Naive thymus-derived CD4-positive, alpha-beta T cell (primary cell): ENCODE data around the gene IL1RL2. TPM values are rescaled to one million over a fixed set of nuclear protein-coding genes. Genes with fewer than 3 reads are reported as not detected.
A peak's percentile ranks its signal among the peaks of the same experiment; 100 is the strongest.

Experiments
- ATAC-seq: fragments of 150-1000 bp; cut with Tn5 transposase; 2 replicates; pipeline ENCODE4 v1.10.0; 2021; ENCODE audit warnings: mild to moderate bottlenecking, moderate library complexity
- CTCF ChIA-PET: fragments of 350-600 bp; sonication (Branson Sonifier 250); formaldehyde crosslinking; loops from one replicate; lab custom pipeline; 2021; ENCODE audit warnings: antibody characterized with exemption; lab: Charles Lee
- POLR2A ChIA-PET: fragments of 350-600 bp; sonication (Branson Sonifier 250); formaldehyde crosslinking; loops from one replicate; lab custom pipeline; 2021; ENCODE audit warnings: antibody characterized with exemption, inconsistent platforms; lab: Charles Lee
- DNase-seq, 9 donors: peaks; one replicate each; pipeline versions ENCODE4 v3.0.0 to v3.0.0-alpha.2; 2020 to 2022; ENCODE audit warnings: mixed read lengths in 1 of 9
- H3K27ac ChIP-seq: one replicate; pipeline ENCODE4 v1.7.0; 2013; ENCODE audit warnings: mild to moderate bottlenecking, low read depth, low read length, moderate library complexity
- H3K27me3 ChIP-seq, 2 donors: one replicate each; pipeline ENCODE4 v1.7.0; 2013; ENCODE audit warnings: low read length in 2 of 2, mild to moderate bottlenecking in 2 of 2, moderate library complexity in 2 of 2; ENCODE audit not compliant: control insufficient read depth in 2 of 2, insufficient read depth in 2 of 2
- H3K36me3 ChIP-seq, 3 experiments: 1 replicate in 2 of 3; 2 replicates in 1 of 3; pipeline ENCODE4 v1.7.0; 2013; ENCODE audit warnings: low read length in 3 of 3, mild to moderate bottlenecking in 3 of 3, moderate library complexity in 1 of 3; ENCODE audit not compliant: insufficient read depth in 3 of 3, control insufficient read depth in 2 of 3
- H3K4me1 ChIP-seq, 2 donors: one replicate each; pipeline ENCODE4 v1.7.0; 2013; ENCODE audit warnings: low read length in 2 of 2, mild to moderate bottlenecking in 2 of 2, moderate library complexity in 1 of 2; ENCODE audit not compliant: control insufficient read depth in 2 of 2, insufficient read depth in 2 of 2
- H3K4me3 ChIP-seq: 2 replicates; pipeline ENCODE4 v1.7.0; 2013; ENCODE audit warnings: mild to moderate bottlenecking, low read length
- H3K9me3 ChIP-seq, 3 experiments: 1 replicate in 2 of 3; 2 replicates in 1 of 3; pipeline ENCODE4 v1.7.0; 2013; ENCODE audit warnings: low read length in 3 of 3; ENCODE audit not compliant: control insufficient read depth in 2 of 3
- H3K27ac Mint-ChIP-seq, 9 donors: one replicate each; pipeline ENCODE4 v1.8.0; 2020 to 2022; ENCODE audit warnings: mixed read lengths in 9 of 9, mild to moderate bottlenecking in 8 of 9, moderate library complexity in 5 of 9, inconsistent platforms in 2 of 9
- H3K27me3 Mint-ChIP-seq, 5 donors: one replicate each; pipeline ENCODE4 v1.8.0; 2021 to 2022; ENCODE audit warnings: mixed read lengths in 5 of 5, mild to moderate bottlenecking in 1 of 5
- H3K36me3 Mint-ChIP-seq, 5 donors: one replicate each; pipeline ENCODE4 v1.8.0; 2020 to 2022; ENCODE audit warnings: mixed read lengths in 5 of 5, mild to moderate bottlenecking in 3 of 5, inconsistent platforms in 1 of 5
- H3K4me1 Mint-ChIP-seq, 7 donors: one replicate each; pipeline ENCODE4 v1.8.0; 2020 to 2022; ENCODE audit warnings: mixed read lengths in 7 of 7, mild to moderate bottlenecking in 3 of 7, inconsistent platforms in 1 of 7
- H3K4me3 Mint-ChIP-seq, 10 donors: one replicate each; pipeline ENCODE4 v1.8.0; 2020 to 2022; ENCODE audit warnings: mild to moderate bottlenecking in 10 of 10, mixed read lengths in 10 of 10, moderate library complexity in 6 of 10, inconsistent platforms in 2 of 10
- H3K9me3 Mint-ChIP-seq, 11 donors: one replicate each; pipeline ENCODE4 v1.8.0; 2020 to 2022; ENCODE audit warnings: mixed read lengths in 11 of 11, mild to moderate bottlenecking in 4 of 11, inconsistent platforms in 1 of 11, moderate library complexity in 1 of 11
- intact Hi-C, 2 donors: fragments of 100-400 bp; cut with micrococcal nuclease; formaldehyde crosslinking; loops; one replicate each; pipeline ENCODE4 v1.15.1; 2023
- polyA plus RNA-seq, 2 donors: library from polyadenylated mRNA; unstranded; fragments of 300-500 nt; fragmentation: Illumina TruSeq; gene quantifications; one replicate each; pipeline ENCODE4 v1.2.3, GENCODE V29; 2021
- total RNA-seq, 6 experiments: library from RNA in 5 of 6; stranded (reverse) in 5 of 6; gene quantifications; 1 replicate in 5 of 6; 2 replicates in 1 of 6; pipeline ENCODE4 v1.2.3 and lab custom pipeline; 2021 to 2026

The IL1RL2 gene
- total and polyA plus RNA-seq, 7 experiments from 2014 or later, result 0.15 to 0.21 TPM; not detected in 5

DNA sequence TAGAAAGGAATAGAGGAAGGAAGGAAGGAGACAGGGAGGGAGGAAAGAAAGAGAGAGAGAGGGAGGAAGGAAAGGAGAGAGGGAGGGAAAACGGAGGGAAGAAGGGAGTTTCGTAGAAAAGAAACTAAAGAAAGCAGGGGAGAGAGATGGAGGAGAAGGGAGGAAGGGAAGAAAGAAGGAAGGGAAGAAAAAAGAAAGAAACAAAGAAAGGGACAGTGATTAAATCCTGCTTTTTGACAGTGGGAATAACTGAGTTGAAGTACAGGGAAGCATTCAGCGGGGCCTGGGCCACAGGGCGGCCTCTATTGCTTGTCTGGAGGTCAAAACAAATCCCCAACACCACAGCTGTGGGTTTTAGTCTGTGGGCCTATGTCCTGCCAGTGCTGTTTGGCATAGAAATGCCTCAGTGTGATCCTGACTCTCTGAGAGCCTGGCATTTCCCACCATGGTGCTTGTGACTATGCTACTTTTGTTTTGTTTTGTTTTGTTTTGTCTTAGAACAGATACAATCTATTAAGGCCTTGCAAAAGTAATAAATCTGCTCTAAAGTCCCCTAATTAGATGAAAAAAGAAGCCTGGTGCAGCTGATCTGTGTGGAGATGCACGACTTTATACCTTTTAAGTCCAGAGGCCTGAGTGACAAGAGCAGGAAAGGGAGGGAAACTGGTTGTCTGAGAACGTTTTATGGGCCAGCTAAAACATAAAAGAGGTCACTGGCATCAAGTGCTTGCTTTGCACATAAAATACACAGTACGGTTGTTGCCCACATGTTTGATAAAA is 40.0 kb downstream of the IL1RL2 start:
- peaks cover 0 to 8% (median 0%) of the 10 kb centered on the region in 11 donors for H3K9me3 Mint-ChIP-seq
- Histone ChIP-seq H3K36me3 (no peaks in the 10 kb centered on the region), H3K4me1 (peaks cover 3 to 7% of the 10 kb centered on the region in 2 donors), H3K9me3 (no peaks in the 10 kb centered on the region), H3K4me3 (no peak overlapping the region), H3K27ac (no peak overlapping the region), H3K27me3 (no peaks in the 10 kb centered on the region)
- DNase-seq, result no peak
- H3K4me1 Mint-ChIP-seq, result peaks cover 10 to 51% (median 13%) of the 10 kb centered on the region in 7 donors
- peaks cover 0 to 24% (median 0%) of the 10 kb centered on the region in 5 donors for H3K36me3 Mint-ChIP-seq
- peak overlapping the region in 4 of 9 donors; percentile 42 to 85 (median 65) for H3K27ac Mint-ChIP-seq
- peak overlapping the region in 1 of 10 donors; percentile 31 for H3K4me3 Mint-ChIP-seq
- CTCF ChIA-PET, result interaction anchor here (0.5 kb wide), 1 partner anchor 1042 kb away, joined by 3 read pairs; no protein-coding TSS in a partner anchor
- POLR2A ChIA-PET, result no interaction called here
- peaks cover 0 to 9% (median 0%) of the 10 kb centered on the region in 5 donors for H3K27me3 Mint-ChIP-seq
- intact Hi-C loops, result no loop called here
- no peak for ATAC-seq

DNA sequence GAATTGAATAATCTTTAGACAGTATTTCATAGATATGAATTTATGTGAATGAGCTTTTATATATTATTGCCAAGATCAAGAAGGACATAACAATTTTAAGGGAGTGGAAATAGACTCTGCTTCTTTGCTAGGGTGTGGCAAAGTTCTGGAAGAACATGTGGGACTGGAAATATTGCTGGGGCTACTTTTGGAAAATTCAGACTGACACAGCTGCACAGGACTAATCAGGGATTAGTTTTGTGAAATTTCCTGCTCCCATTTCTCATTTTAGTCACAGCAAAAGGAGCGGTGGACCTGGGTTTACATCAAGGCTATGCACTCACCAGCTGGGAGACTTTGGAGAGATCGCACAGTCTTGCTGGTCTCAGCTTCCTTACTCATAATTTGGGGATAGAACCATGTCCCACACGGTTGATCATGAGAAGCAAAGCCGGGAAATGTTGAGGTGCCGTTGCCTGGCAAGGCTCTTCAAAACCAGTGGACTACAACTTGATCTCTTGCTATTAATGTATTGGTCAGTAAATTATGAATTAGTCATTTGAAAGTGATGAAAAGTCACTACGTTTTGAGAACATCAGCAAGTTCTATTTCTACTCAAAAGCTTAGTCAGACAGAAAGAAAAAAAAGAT is 42.4 kb downstream of the IL1RL2 start:
- ATAC-seq, result no peak

DNA sequence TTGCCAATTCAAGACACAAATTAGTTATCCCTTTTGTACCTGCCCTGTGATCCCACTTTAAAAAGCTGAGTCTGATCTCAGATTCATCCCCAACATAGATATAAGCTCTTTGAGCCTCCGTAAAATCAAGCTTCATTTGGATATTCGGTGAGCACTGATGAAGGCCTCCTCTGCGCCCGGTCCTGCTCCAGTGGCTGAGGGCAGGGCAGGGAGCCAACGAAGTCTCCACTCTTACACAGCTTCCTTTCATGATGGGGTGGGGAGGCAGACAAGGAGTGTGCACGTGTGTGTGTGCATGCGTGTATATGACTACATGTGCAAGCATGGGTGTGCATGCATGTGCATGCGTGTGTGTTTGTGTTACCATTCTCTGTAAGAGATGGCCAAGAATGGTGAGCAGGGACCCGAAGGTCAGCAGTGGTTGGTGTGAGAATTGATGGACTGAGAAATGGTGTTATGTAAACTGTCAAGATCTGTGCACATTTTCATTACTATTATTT is 43.6 kb downstream of the IL1RL2 start:
- Histone ChIP-seq H3K4me1 (peaks cover 3 to 7% of the 10 kb centered on the region in 2 donors), H3K9me3 (no peaks in the 10 kb centered on the region), H3K27me3 (no peaks in the 10 kb centered on the region), H3K4me3 (no peak overlapping the region), H3K27ac (no peak overlapping the region), H3K36me3 (no peaks in the 10 kb centered on the region)
- intact Hi-C loops, result no loop called here
- POLR2A ChIA-PET, result no interaction called here
- DNase-seq, result no peak
- peaks cover 0 to 4% (median 0%) of the 10 kb centered on the region in 5 donors for H3K27me3 Mint-ChIP-seq
- peaks cover 0 to 17% (median 0%) of the 10 kb centered on the region in 5 donors for H3K36me3 Mint-ChIP-seq
- no peak for ATAC-seq
- CTCF ChIA-PET, result interaction anchor here (0.7 to 1.4 kb wide), 3 partner anchors 9 to 11 kb away, joined by 3 to 5 read pairs (median 3); no protein-coding TSS in a partner anchor
- H3K4me3 Mint-ChIP-seq, result peak overlapping the region in 1 of 10 donors; percentile 20
- H3K4me1 Mint-ChIP-seq, result peaks cover 10 to 59% (median 12%) of the 10 kb centered on the region in 7 donors
- no peak overlapping the region for H3K27ac Mint-ChIP-seq
- peaks cover 0 to 2% (median 0%) of the 10 kb centered on the region in 11 donors for H3K9me3 Mint-ChIP-seq

More for the DNA sequence above, 42.4 kb downstream of the IL1RL2 start:
- POLR2A ChIA-PET, result no interaction called here
- peaks cover 0 to 3% (median 0%) of the 10 kb centered on the region in 11 donors for H3K9me3 Mint-ChIP-seq
- H3K27ac Mint-ChIP-seq, result no peak overlapping the region
- no peaks in the 10 kb centered on the region for H3K36me3 ChIP-seq
- H3K27ac ChIP-seq, result no peak overlapping the region
- peaks cover 0 to 19% (median 0%) of the 10 kb centered on the region in 5 donors for H3K36me3 Mint-ChIP-seq
- H3K4me1 ChIP-seq, result peaks cover 3 to 7% of the 10 kb centered on the region in 2 donors
- intact Hi-C loops, result no loop called here
- no peak overlapping the region for H3K4me3 ChIP-seq
- peaks cover 10 to 56% (median 13%) of the 10 kb centered on the region in 7 donors for H3K4me1 Mint-ChIP-seq
- H3K4me3 Mint-ChIP-seq, result no peak overlapping the region
- H3K9me3 ChIP-seq, result no peaks in the 10 kb centered on the region
- CTCF ChIA-PET, result no interaction called here
- no peak for DNase-seq
- H3K27me3 ChIP-seq, result no peaks in the 10 kb centered on the region
- peaks cover 0 to 4% (median 0%) of the 10 kb centered on the region in 5 donors for H3K27me3 Mint-ChIP-seq

DNA sequence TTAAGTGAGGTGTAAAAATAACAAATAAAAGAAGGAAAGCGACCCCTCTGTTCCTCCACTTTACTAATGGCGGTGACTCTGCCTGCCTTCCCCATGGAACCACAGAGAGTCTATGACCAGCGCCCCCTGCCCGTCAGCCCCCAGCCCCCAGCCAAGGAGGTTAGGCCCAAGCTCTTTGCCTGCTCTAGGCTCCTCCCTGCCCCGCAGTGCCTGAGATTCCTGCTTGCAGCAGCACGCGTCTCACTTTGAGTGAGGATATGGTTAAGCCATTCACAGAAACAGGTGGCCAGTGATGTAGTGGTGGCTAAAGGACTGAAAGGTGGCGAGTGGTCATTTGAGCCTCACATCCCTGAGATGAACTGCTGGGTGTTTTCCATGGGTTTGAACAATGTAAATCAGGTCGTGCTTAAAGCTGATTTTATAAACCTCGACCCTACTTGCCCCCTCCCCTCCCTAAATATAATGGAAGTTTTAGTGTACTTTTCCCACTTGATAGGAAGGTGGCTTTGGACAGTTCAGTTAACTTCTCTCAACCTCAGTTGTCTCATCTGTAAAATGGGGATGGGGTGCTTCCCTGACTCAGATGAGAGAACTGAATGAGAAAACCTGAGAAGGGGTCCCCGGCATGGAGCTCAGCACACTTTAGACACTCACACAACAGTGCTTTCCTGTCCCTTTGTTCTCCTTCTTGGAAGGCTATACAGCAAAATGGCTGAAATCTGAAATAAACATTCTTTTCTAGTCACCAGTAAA is 46.5 kb downstream of the IL1RL2 start:
- ChIA-PET CTCF (interaction anchor here (1.1 kb wide), 1 partner anchor 11 kb away, joined by 3 read pairs; no protein-coding TSS in a partner anchor), POLR2A (no interaction called here)
- Mint-ChIP-seq H3K27ac (peak overlapping the region in 2 of 9 donors; percentile 43 to 65), H3K4me1 (peaks cover under 1 to 43% (median 2%) of the 10 kb centered on the region in 7 donors), H3K9me3 (peaks cover 0 to 2% (median 0%) of the 10 kb centered on the region in 11 donors), H3K4me3 (no peak overlapping the region), H3K27me3 (peaks cover 0 to 4% (median 0%) of the 10 kb centered on the region in 5 donors), H3K36me3 (peaks cover 0 to 10% (median 0%) of the 10 kb centered on the region in 5 donors)
- Histone ChIP-seq H3K4me1 (peaks cover 0 to under 1% of the 10 kb centered on the region in 2 donors), H3K27me3 (no peaks in the 10 kb centered on the region), H3K27ac (no peak overlapping the region), H3K4me3 (no peak overlapping the region), H3K36me3 (no peaks in the 10 kb centered on the region), H3K9me3 (no peaks in the 10 kb centered on the region)
- no peak for DNase-seq
- intact Hi-C loops, result no loop called here
- no peak for ATAC-seq

DNA sequence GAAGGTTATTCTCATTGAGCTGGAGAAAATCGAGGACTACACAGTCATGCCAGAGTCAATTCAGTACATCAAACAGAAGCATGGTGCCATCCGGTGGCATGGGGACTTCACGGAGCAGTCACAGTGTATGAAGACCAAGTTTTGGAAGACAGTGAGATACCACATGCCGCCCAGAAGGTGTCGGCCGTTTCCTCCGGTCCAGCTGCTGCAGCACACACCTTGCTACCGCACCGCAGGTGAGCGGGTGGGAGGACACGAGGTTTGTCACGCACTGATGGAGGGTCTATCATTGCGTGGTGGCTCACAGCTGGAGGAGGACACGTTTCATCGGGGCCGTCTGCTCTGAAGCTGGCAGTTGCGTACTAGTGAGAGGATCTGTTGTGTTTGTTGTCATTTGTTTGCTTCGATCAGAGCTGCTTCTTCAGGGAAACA is 48.2 kb downstream of the IL1RL2 start:
- peaks cover 0 to 43% (median 0%) of the 10 kb centered on the region in 7 donors for H3K4me1 Mint-ChIP-seq
- H3K4me1 ChIP-seq, result no peaks in the 10 kb centered on the region
- H3K27ac Mint-ChIP-seq, result peak overlapping the region in 1 of 9 donors; percentile 21
- no peaks in the 10 kb centered on the region for H3K9me3 ChIP-seq
- POLR2A ChIA-PET, result no interaction called here
- no peak overlapping the region for H3K4me3 ChIP-seq
- ATAC-seq, result no peak
- peaks cover 0 to 4% (median 0%) of the 10 kb centered on the region in 5 donors for H3K27me3 Mint-ChIP-seq
- no peak overlapping the region for H3K4me3 Mint-ChIP-seq
- H3K9me3 Mint-ChIP-seq, result peaks cover 0 to 2% (median 0%) of the 10 kb centered on the region in 11 donors
- no peaks in the 10 kb centered on the region for H3K27me3 ChIP-seq
- H3K36me3 ChIP-seq, result no peaks in the 10 kb centered on the region
- DNase-seq, result no peak
- intact Hi-C loops, result loop anchor here in 1 of 2 donors (1.0 kb wide), 1 partner anchor 214 kb away; no protein-coding TSS in a partner anchor
- no peak overlapping the region for H3K27ac ChIP-seq
- H3K36me3 Mint-ChIP-seq, result peaks cover 0 to 8% (median 0%) of the 10 kb centered on the region in 5 donors
- CTCF ChIA-PET, result interaction anchor here (0.7 to 1.8 kb wide), 2 partner anchors 60 to 214 kb away, joined by 5 to 8 read pairs; no protein-coding TSS in a partner anchor
